H1 (cell line): ENCODE data around the gene ATP13A3. TPM values are rescaled to one million over a fixed set of nuclear protein-coding genes. Genes with fewer than 3 reads are reported as not detected.
A peak's percentile ranks its signal among the peaks of the same experiment; 100 is the strongest.

Experiments
- CTCF ChIA-PET: fragments of 300-600 bp; sonication (Branson Sonifier 250); formaldehyde crosslinking; loops from one replicate; lab custom pipeline; 2021; ENCODE audit not compliant: partially characterized antibody; lab: Charles Lee
- POLR2A ChIA-PET: fragments of 300-600 bp; sonication (Branson Sonifier 250); formaldehyde crosslinking; loops from one replicate; lab custom pipeline; 2021; ENCODE audit warnings: inconsistent platforms; ENCODE audit not compliant: partially characterized antibody; lab: Charles Lee
- DNase-seq, 2 experiments: peaks; one replicate each; pipeline versions ENCODE4 v3.0.0 to v3.0.0-alpha.2; 2010 to 2022; ENCODE audit warnings: low spot score in 2 of 2, low read depth in 1 of 2, mixed read lengths in 1 of 2
- FAIRE-seq: peaks from 2 replicates; lab custom pipeline; 2011; peaks lifted over from hg19 to GRCh38; lab: Jason Lieb, UNC
- H2AFZ ChIP-seq: 2 replicates; pipeline ENCODE4 v1.8.1; 2012; ENCODE audit warnings: low read length, inconsistent platforms
- H2AK5ac ChIP-seq: 2 replicates; pipeline ENCODE4 v1.6.1; 2013; ENCODE audit warnings: low read depth, low read length
- H2BK120ac ChIP-seq: replicated peaks from 2 replicates; pipeline ENCODE3; 2013; ENCODE audit warnings: low read depth, low read length, inconsistent platforms
- H2BK12ac ChIP-seq: 2 replicates; pipeline ENCODE4 v1.6.1; 2013; ENCODE audit warnings: low read depth, low read length
- H2BK15ac ChIP-seq: 2 replicates; pipeline ENCODE4 v1.6.1; 2013; ENCODE audit warnings: low read length
- H2BK20ac ChIP-seq: 2 replicates; pipeline ENCODE4 v1.6.1; 2013; ENCODE audit warnings: low read length
- H2BK5ac ChIP-seq: 2 replicates; pipeline ENCODE4 v1.6.1; 2013; ENCODE audit warnings: low read depth, low read length
- H3K14ac ChIP-seq: 2 replicates; pipeline ENCODE4 v1.6.1; 2013; ENCODE audit warnings: inconsistent platforms; ENCODE audit not compliant: insufficient read length
- H3K18ac ChIP-seq: 2 replicates; pipeline ENCODE4 v1.6.1; 2013; ENCODE audit warnings: low read length; ENCODE audit errors: extremely low read depth
- H3K23ac ChIP-seq: 2 replicates; pipeline ENCODE4 v1.6.1; 2013; ENCODE audit warnings: inconsistent platforms; ENCODE audit not compliant: insufficient read length
- H3K23me2 ChIP-seq: 2 replicates; pipeline ENCODE4 v1.6.1; 2013; ENCODE audit warnings: low read depth, low read length
- H3K27ac ChIP-seq: 2 replicates; pipeline ENCODE4 v1.6.1; 2011; ENCODE audit warnings: low read depth, low read length, inconsistent platforms
- H3K27me3 ChIP-seq, 4 experiments: replicated peaks in 1 of 4; 1 replicate in 1 of 4; 2 replicates in 3 of 4; pipeline versions ENCODE4 v1.6.1 to v1.8.1; 2011 to 2013; ENCODE audit warnings: low read length in 3 of 4, mild to moderate bottlenecking in 3 of 4, inconsistent platforms in 2 of 4, mixed read lengths in 2 of 4, moderate library complexity in 1 of 4; ENCODE audit not compliant: control insufficient read depth in 3 of 4, insufficient read depth in 3 of 4; ENCODE audit errors: extremely low read depth in 1 of 4
- H3K36me3 ChIP-seq, 4 experiments: 2 replicates each; pipeline versions ENCODE4 v1.6.1 to v1.8.1; 2011 to 2013; ENCODE audit warnings: mild to moderate bottlenecking in 4 of 4, low read length in 3 of 4, moderate library complexity in 2 of 4, control low read depth in 1 of 4, inconsistent platforms in 1 of 4; ENCODE audit not compliant: insufficient read depth in 4 of 4, control insufficient read depth in 2 of 4
- H3K4ac ChIP-seq: replicated peaks from 2 replicates; pipeline ENCODE3; 2013; ENCODE audit warnings: low read length, low read depth, mixed read lengths, inconsistent platforms; ENCODE audit not compliant: insufficient read length
- H3K4me1 ChIP-seq, 4 experiments: replicated peaks in 1 of 4; 1 replicate in 1 of 4; 2 replicates in 3 of 4; pipeline versions ENCODE4 v1.6.1 to v1.8.1; 2011 to 2013; ENCODE audit warnings: low read length in 3 of 4, inconsistent platforms in 2 of 4, mixed read lengths in 1 of 4; ENCODE audit not compliant: insufficient read depth in 4 of 4, control insufficient read depth in 3 of 4
- H3K4me2 ChIP-seq, 2 experiments: 2 replicates each; pipeline versions ENCODE4 v1.6.1 to v1.8.1; 2011 to 2013; ENCODE audit warnings: low read depth in 2 of 2, low read length in 2 of 2, control low read depth in 1 of 2, inconsistent platforms in 1 of 2, mild to moderate bottlenecking in 1 of 2; ENCODE audit not compliant: insufficient read depth in 1 of 2
- H3K4me3 ChIP-seq, 4 experiments: fragments of 200-600, 300-600 bp in 1 of 4; sonication (generic), shearing (Covaris generic), sonication (Bioruptor Twin) in 1 of 4; 2 replicates each; pipeline versions ENCODE4 v1.5.1 to v1.8.1; 2011 to 2016; ENCODE audit warnings: low read length in 4 of 4, low read depth in 3 of 4, control low read depth in 2 of 4, inconsistent platforms in 2 of 4, mild to moderate bottlenecking in 2 of 4, mixed read lengths in 1 of 4, moderate library complexity in 1 of 4; ENCODE audit not compliant: insufficient read depth in 2 of 4; ENCODE audit errors: extremely low read depth in 1 of 4
- H3K56ac ChIP-seq: replicated peaks from 2 replicates; pipeline ENCODE3; 2013; ENCODE audit warnings: low read depth, mild to moderate bottlenecking, mixed read lengths, low read length, inconsistent platforms; ENCODE audit not compliant: insufficient read length
- H3K79me1 ChIP-seq: 2 replicates; pipeline ENCODE4 v1.6.1; 2013; ENCODE audit warnings: low read depth, low read length, control low read depth
- H3K79me2 ChIP-seq, 2 experiments: 2 replicates each; pipeline versions ENCODE4 v1.6.1 to v1.8.1; 2012 to 2013; ENCODE audit warnings: low read length in 2 of 2, mild to moderate bottlenecking in 2 of 2, inconsistent platforms in 1 of 2; ENCODE audit not compliant: insufficient read depth in 2 of 2, control insufficient read depth in 1 of 2
- H3K9ac ChIP-seq, 4 experiments: replicated peaks in 1 of 4; 1 replicate in 1 of 4; 2 replicates in 3 of 4; pipeline versions ENCODE4 v1.6.1 to v1.8.1; 2011 to 2013; ENCODE audit warnings: low read depth in 3 of 4, low read length in 3 of 4, control low read depth in 2 of 4, mild to moderate bottlenecking in 2 of 4, moderate library complexity in 2 of 4, inconsistent platforms in 1 of 4; ENCODE audit errors: extremely low read depth in 1 of 4
- H3K9me3 ChIP-seq, 2 experiments: 2 replicates each; pipeline versions ENCODE4 v1.6.1 to v1.8.1; 2012 to 2013; ENCODE audit warnings: mild to moderate bottlenecking in 2 of 2, moderate library complexity in 2 of 2, control low read depth in 1 of 2, inconsistent platforms in 1 of 2, low read depth in 1 of 2, low read length in 1 of 2, mixed read lengths in 1 of 2; ENCODE audit not compliant: insufficient read depth in 2 of 2
- H4K20me1 ChIP-seq, 2 experiments: replicated peaks in 1 of 2; 2 replicates each; pipeline versions ENCODE3 to v1.8.1; 2011 to 2013; ENCODE audit warnings: inconsistent platforms in 2 of 2, low read length in 2 of 2, mild to moderate bottlenecking in 1 of 2; ENCODE audit not compliant: insufficient read depth in 2 of 2, control insufficient read depth in 1 of 2
- H4K5ac ChIP-seq: 2 replicates; pipeline ENCODE4 v1.6.1; 2013; ENCODE audit warnings: low read length, low read depth, mixed read lengths, inconsistent platforms; ENCODE audit not compliant: insufficient read length
- H4K8ac ChIP-seq: 2 replicates; pipeline ENCODE4 v1.8.0; 2013; ENCODE audit warnings: mild to moderate bottlenecking, moderate library complexity, low read length, inconsistent platforms; ENCODE audit not compliant: insufficient read depth; ENCODE audit errors: extremely low read depth
- H4K91ac ChIP-seq: replicated peaks from 2 replicates; pipeline ENCODE3; 2013; ENCODE audit warnings: low read length, mixed read lengths, inconsistent platforms; ENCODE audit not compliant: insufficient read length
- BRCA1 ChIP-seq: IDR thresholded peaks from 2 replicates; pipeline ENCODE4 v1.6.1; 2012; ENCODE audit warnings: low read depth, low read length, improper control_type of control experiment
- SIN3A ChIP-seq, 2 experiments: IDR thresholded peaks in 1 of 2; conservative IDR thresholded peaks in 1 of 2; 2 replicates each; pipeline ENCODE4 v1.6.1; 2011 to 2012; ENCODE audit warnings: low read length in 2 of 2, improper control_type of control experiment in 1 of 2, low read depth in 1 of 2, mild to moderate bottlenecking in 1 of 2
- TBP ChIP-seq: IDR thresholded peaks from 2 replicates; pipeline ENCODE4 v1.6.1; 2011; ENCODE audit warnings: low read depth, low read length, improper control_type of control experiment
- TEAD4 ChIP-seq: IDR thresholded peaks from 2 replicates; pipeline ENCODE4 v1.6.1; 2012; ENCODE audit warnings: low read depth, low read length, inconsistent platforms, mixed read lengths
- WGBS, 2 experiments: shearing (Covaris generic) in 1 of 2; methylation state at CpG; one replicate each; pipeline versions ENCODE4 v1.1.6 to v1.1.7; 2013 to 2015; ENCODE audit warnings: low lambda C conversion rate in 2 of 2, mixed read lengths in 2 of 2, inconsistent platforms in 1 of 2, low coverage in 1 of 2, missing lambda C conversion rate in 1 of 2; ENCODE audit not compliant: insufficient replicate concordance in 2 of 2, insufficient coverage in 1 of 2, insufficient read length in 1 of 2; ENCODE audit errors: extremely low coverage in 1 of 2, missing lambda C conversion rate in 1 of 2; 5-methylcytosine and 5-hydroxymethylcytosine counted together
- polyA plus RNA-seq, 7 experiments: library from polyadenylated mRNA; depleted of rRNA in 3 of 7; stranded (reverse) in 5 of 7; unstranded in 2 of 7; fragments of >200 nt in 5 of 7; fragments of 200-250 nt in 2 of 7; gene quantifications; 1 replicate in 5 of 7; 2 replicates in 1 of 7; 4 replicates in 1 of 7; pipeline versions ENCODE4 v1.2.1 to v1.2.3, GENCODE V29; 2011 to 2013; ENCODE audit warnings: missing spikeins in 2 of 7, mixed read lengths in 2 of 7
- total RNA-seq: library from RNA; stranded (reverse); fragmentation: NEBNext Ultra II Directional; extraction: Animal tissue kit (Norgen Biotek cat#: 25700); gene quantifications from 2 replicates; pipeline ENCODE4 v1.2.1, GENCODE V29; 2021

Gene ATP13A3
- total and polyA plus RNA-seq, 2 of the 8 experiments (the other 6 are each of a cell fraction or from before 2014, with no cell fraction given) = 18.6 to 92.2 TPM

GRCh38 chr3:194484614-194485013, 2.2 kb downstream of the ATP13A3 start:
- Histone ChIP-seq H2BK120ac (no peak overlapping the region), H3K79me2 (peaks cover 12 to 65% of the 10 kb centered on the region in 2 experiments), H2BK12ac (no peak overlapping the region), H3K18ac (no peak overlapping the region), H3K23me2 (peaks cover 8% of the 10 kb centered on the region; the same call in 1 of the 2 replicates), H3K36me3 (peaks cover 0 to 4% (median 1%) of the 10 kb centered on the region in 4 experiments; a peak in 1 of 8 replicates), H3K4me1 (peaks cover 0 to 2% (median 0%) of the 10 kb centered on the region in 4 experiments; a peak in 2 of 7 replicates), H3K9ac (no peak overlapping the region), H3K4me2 (peak overlapping the region in 1 of 2 experiments; percentile 71; a peak in 1 of 4 replicates), H3K4me3 (no peak overlapping the region), H3K56ac (no peak overlapping the region), H3K23ac (no peak overlapping the region), H2AFZ (no peak overlapping the region), H3K4ac (no peak overlapping the region), H2BK20ac (no peak overlapping the region), H4K20me1 (peaks cover 4 to 9% of the 10 kb centered on the region in 2 experiments), H2BK5ac (no peak overlapping the region), H3K27me3 (0 out of 7 replicates have a peak, but pooled peaks cover 0 to 6% (median 3%) of the 10 kb centered on the region in 4 experiments), H3K27ac (no peak overlapping the region), H3K14ac (no peak overlapping the region), H4K5ac (no peak overlapping the region), H2AK5ac (no peak overlapping the region), H3K9me3 (no peaks in the 10 kb centered on the region), H4K91ac (no peak overlapping the region), H2BK15ac (no peak overlapping the region), H4K8ac (no peak overlapping the region), H3K79me1 (no peaks in the 10 kb centered on the region)
- 91% methylated on average over 12 of the region's 12 CpGs; no CpG with 5 or more reads in 1 of the 2 experiments for WGBS, 2 experiments
- TF ChIP-seq BRCA1 (no peak), TBP (no peak), TEAD4 (no peak), SIN3A (conservative IDR thresholded peaks at IDR 0.05 in 1 of 2, IDR thresholded peaks at IDR 0.05 in 1 of 2; ENCODE audit: low read depth in 1 of 2, low read length in 2 of 2) (no peak)
- no peak for DNase-seq
- ChIA-PET CTCF (interaction anchor here (0.5 to 3.8 kb wide), 5 partner anchors 12 to 564 kb away, joined by 3 to 50 read pairs (median 3); no protein-coding TSS in a partner anchor), POLR2A (interaction anchor here (2.0 kb wide), 1 partner anchor 14 kb away, joined by 8 read pairs; no protein-coding TSS in a partner anchor)
- FAIRE-seq = no peak
